G401.6 (cell line): ENCODE data around the gene OR2B6.

Experiments
- FAIRE-seq: peaks from 2 replicates; lab custom pipeline; 2012; peaks lifted over from hg19 to GRCh38; lab: Jason Lieb, UNC

OR2B6 gene

GRCh38 chr6:28000351-28001045, 43.5 kb downstream of the OR2B6 start:
- no peak for FAIRE-seq

GRCh38 chr6:28001351-28001750, 44.3 kb downstream of the OR2B6 start:
- FAIRE-seq: no peak

GRCh38 chr6:28001751-28002150, 44.7 kb downstream of the OR2B6 start:
- no peak for FAIRE-seq

- no peak for FAIRE-seq
These were observed 45.1 kb downstream of the OR2B6 start for GRCh38 chr6:28002161-28002560.

GRCh38 chr6:28003059-28003458, 46.0 kb downstream of the OR2B6 start:
- no peak for FAIRE-seq

- FAIRE-seq: no peak
These were observed 46.6 kb downstream of the OR2B6 start for GRCh38 chr6:28003661-28004060.

GRCh38 chr6:28004350-28005151, 47.5 kb downstream of the OR2B6 start:
- FAIRE-seq: no peak

- no peak for FAIRE-seq
These were observed 48.3 kb downstream of the OR2B6 start for GRCh38 chr6:28005152-28005890.

GRCh38 chr6:28005975-28006374, 48.9 kb downstream of the OR2B6 start:
- FAIRE-seq: no peak
